Esophagus muscularis mucosa (tissue), 4 donors: Measurements from ENCODE around the gene DNAJB12.

Experiments used
- EP300 ChIP-seq: sonication (generic); formaldehyde crosslinking; IDR thresholded peaks from one replicate; pipeline ENCODE4 v1.6.1; 2017; ENCODE audit warnings: antibody characterized with exemption
- POLR2AphosphoS5 ChIP-seq, 2 donors: sonication (generic); formaldehyde crosslinking; IDR thresholded peaks; one replicate each; pipeline ENCODE4 v1.6.1; 2017; ENCODE audit warnings: antibody characterized with exemption in 2 of 2
- TF ChIP-seq, protein P1 (sequence below), 3 experiments: fragments of 200-600 bp in 2 of 3; fragments of 450-650 bp in 1 of 3; sonication (generic) in 2 of 3; IDR thresholded peaks; one replicate each; pipeline ENCODE4 v1.5.1; 2017 to 2019; ENCODE audit warnings: antibody characterized with exemption in 3 of 3, mild to moderate bottlenecking in 2 of 3, moderate library complexity in 1 of 3

- TF ChIP-seq POLR2AphosphoS5 (IDR thresholded peaks at IDR 0.05) (no peak), EP300 (no peak)
- TF ChIP-seq, protein P1, sequence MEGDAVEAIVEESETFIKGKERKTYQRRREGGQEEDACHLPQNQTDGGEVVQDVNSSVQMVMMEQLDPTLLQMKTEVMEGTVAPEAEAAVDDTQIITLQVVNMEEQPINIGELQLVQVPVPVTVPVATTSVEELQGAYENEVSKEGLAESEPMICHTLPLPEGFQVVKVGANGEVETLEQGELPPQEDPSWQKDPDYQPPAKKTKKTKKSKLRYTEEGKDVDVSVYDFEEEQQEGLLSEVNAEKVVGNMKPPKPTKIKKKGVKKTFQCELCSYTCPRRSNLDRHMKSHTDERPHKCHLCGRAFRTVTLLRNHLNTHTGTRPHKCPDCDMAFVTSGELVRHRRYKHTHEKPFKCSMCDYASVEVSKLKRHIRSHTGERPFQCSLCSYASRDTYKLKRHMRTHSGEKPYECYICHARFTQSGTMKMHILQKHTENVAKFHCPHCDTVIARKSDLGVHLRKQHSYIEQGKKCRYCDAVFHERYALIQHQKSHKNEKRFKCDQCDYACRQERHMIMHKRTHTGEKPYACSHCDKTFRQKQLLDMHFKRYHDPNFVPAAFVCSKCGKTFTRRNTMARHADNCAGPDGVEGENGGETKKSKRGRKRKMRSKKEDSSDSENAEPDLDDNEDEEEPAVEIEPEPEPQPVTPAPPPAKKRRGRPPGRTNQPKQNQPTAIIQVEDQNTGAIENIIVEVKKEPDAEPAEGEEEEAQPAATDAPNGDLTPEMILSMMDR (IDR thresholded peaks at IDR 0.05), result no peak
These were observed 55.9 kb downstream of the DNAJB12 start for GRCh38 chr10:72298592-72299519.
